Stimulated activated CD8-positive, alpha-beta memory T cell treated with anti-CD3 and anti-CD28 coated beads, Interleukin-4, amount 100 ng/mL, for 4 hours (primary cell): ENCODE measurements around the gene MT1H.
"Not testable (repeated sequence)": the region's sequence is repeated elsewhere in the genome, so short reads cannot be mapped to it uniquely, and the experiment has no call there.

Source experiments
- DNase-seq, 2 donors: peaks; one replicate each; pipeline ENCODE4 v3.0.0-alpha.2; 2020; ENCODE audit warnings: low read depth in 2 of 2, low spot score in 1 of 2

The MT1H gene

GRCh38 chr16:56717532-56717931 lies 47.9 kb downstream of the MT1H start:
- DNase-seq: not testable (repeated sequence)
